Activated naive CD8-positive, alpha-beta T cell (primary cell): Measurements from ENCODE around the gene FBXL7.

Experiments
- H3K27ac Mint-ChIP-seq: one replicate; pipeline ENCODE4 v1.8.0; 2021; ENCODE audit warnings: mixed read lengths
- H3K27me3 Mint-ChIP-seq: one replicate; pipeline ENCODE4 v1.8.0; 2021; ENCODE audit warnings: mixed read lengths
- H3K36me3 Mint-ChIP-seq: one replicate; pipeline ENCODE4 v1.8.0; 2021; ENCODE audit warnings: mixed read lengths
- H3K4me1 Mint-ChIP-seq: one replicate; pipeline ENCODE4 v1.8.0; 2021; ENCODE audit warnings: low read depth, mixed read lengths
- H3K4me3 Mint-ChIP-seq: one replicate; pipeline ENCODE4 v1.8.0; 2021; ENCODE audit warnings: mild to moderate bottlenecking, mixed read lengths
- H3K9me3 Mint-ChIP-seq: one replicate; pipeline ENCODE4 v1.8.0; 2021; ENCODE audit warnings: low read depth, mixed read lengths

Gene FBXL7

DNA sequence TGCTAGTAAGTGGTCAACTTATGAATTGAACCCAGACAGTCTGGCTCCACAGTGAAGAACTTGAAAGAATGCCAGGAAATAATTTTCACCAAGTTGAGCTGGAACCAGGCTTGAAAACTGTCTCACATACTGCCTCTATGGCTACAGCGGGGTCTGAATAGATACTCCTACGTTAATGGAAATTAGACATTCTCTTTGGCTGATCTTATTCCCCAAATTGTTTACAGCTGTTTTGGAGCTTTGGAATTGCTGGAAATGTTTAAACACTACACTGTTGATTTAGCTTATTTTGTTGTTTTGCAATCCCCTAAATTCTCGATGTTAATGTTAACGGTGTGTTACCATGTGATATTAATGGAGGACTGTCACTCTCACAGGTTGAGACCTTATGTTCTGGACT lies 146.4 kb downstream of the FBXL7 start:
- Mint-ChIP-seq H3K9me3 (peaks cover 17% of the 10 kb centered on the region), H3K36me3 (no peaks in the 10 kb centered on the region), H3K4me3 (no peak overlapping the region), H3K27me3 (no peaks in the 10 kb centered on the region), H3K27ac (no peak overlapping the region), H3K4me1 (no peaks in the 10 kb centered on the region)

DNA sequence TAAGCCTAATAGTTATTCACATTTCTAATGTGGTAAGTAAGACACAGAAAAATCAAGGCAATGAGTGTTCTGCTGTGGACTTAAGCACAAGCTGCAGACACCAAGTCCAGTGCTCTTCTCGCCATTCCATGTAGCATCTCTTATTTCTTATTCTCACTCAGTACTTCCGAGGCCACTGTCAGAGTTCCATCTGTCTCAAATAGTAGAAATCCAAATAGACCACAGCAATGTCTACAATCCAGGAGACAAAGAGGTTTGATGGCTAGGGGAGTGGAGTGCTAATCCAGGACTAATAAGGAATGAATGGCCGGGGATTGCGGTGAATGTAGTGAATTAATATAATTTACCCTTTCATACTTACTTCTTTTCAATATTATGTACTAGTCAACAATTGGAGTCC lies 147.3 kb downstream of the FBXL7 start:
- Mint-ChIP-seq H3K27ac (no peak overlapping the region), H3K27me3 (no peaks in the 10 kb centered on the region), H3K9me3 (peaks cover 14% of the 10 kb centered on the region), H3K4me1 (no peaks in the 10 kb centered on the region), H3K36me3 (no peaks in the 10 kb centered on the region), H3K4me3 (no peak overlapping the region)

DNA sequence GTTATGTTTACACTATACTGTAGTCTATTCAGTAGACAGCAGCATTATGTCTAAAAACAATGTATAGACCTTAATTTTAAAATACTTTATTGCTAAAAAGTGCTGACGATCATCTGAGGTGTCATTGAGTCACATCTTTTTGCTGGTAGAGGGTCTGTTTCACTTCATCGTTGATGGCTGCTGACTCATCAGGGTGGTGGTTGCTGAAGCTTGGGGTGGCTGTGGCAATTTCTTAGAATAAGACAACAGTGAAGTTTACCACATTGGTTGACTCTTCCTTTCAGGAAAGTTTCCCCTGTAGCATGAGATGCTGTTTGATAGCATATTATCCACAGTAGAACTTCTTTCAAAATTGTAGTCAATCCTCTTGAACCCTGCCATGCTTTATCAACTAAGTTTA lies 150.3 kb downstream of the FBXL7 start:
- Mint-ChIP-seq H3K36me3 (no peaks in the 10 kb centered on the region), H3K27me3 (no peaks in the 10 kb centered on the region), H3K4me3 (no peak overlapping the region), H3K4me1 (no peaks in the 10 kb centered on the region), H3K9me3 (peaks cover 13% of the 10 kb centered on the region), H3K27ac (no peak overlapping the region)

DNA sequence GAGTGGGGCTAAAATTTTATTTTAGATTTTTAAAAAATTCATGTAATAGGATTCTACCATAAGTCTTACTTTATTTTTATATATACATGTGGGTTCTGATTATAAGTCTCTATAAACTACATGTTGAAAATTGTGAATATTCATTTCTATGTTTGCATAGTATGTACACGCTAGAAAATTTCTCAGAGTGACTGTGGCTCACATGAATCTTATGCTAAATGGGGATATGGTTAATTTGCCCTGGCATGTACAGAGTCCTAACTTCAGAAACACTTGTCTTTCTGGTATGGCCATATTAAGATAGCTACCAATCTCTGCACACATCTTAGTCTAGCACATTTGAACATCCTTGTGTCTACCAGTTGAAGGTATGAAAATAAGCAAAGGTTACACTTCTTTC lies 154.8 kb downstream of the FBXL7 start:
- Mint-ChIP-seq H3K27me3 (no peaks in the 10 kb centered on the region), H3K27ac (no peak overlapping the region), H3K36me3 (no peaks in the 10 kb centered on the region), H3K9me3 (peaks cover 1% of the 10 kb centered on the region), H3K4me1 (no peaks in the 10 kb centered on the region), H3K4me3 (no peak overlapping the region)

DNA sequence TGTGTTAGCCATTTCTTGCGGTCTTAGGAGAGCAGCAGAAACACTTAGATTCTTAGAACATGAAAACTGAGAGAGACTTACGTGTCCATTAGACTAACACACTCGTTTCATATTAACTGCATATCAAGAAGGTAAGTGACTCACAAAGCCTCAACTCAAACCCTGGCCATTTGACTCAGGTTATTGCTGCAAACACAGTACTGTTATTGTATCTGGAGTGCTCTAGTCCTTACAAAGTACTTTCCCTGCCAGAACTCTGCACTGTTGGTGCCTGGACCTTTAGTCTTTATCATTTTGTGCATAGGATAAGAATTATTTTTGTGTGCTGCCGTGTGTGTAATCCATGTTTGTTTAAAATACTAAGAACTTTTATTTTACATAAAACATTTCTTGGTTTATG lies 155.7 kb downstream of the FBXL7 start:
- Mint-ChIP-seq H3K36me3 (no peaks in the 10 kb centered on the region), H3K27me3 (no peaks in the 10 kb centered on the region), H3K9me3 (no peaks in the 10 kb centered on the region), H3K27ac (no peak overlapping the region), H3K4me1 (no peaks in the 10 kb centered on the region), H3K4me3 (no peak overlapping the region)

DNA sequence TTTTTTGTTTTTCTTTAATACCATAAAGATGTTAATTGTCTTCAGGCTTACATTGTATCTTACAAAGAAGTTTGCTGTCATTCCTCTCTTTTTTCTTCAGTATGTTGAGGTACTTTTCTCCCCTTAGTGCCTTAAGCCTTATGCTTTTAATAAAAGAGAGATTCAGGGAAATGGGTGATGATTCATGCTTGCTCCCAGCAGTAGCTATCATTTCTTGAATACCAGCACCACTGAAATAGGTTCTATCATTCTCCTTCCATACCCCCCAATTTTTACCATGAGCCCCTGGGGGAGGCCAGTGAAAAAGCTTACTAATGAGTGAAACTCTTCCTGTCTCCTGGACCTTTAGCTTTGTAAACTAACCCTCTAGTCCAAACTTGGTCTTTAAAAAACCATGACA lies 165.0 kb downstream of the FBXL7 start:
- Mint-ChIP-seq H3K27ac (no peak overlapping the region), H3K27me3 (no peaks in the 10 kb centered on the region), H3K4me3 (no peak overlapping the region), H3K4me1 (no peaks in the 10 kb centered on the region), H3K9me3 (peaks cover 9% of the 10 kb centered on the region), H3K36me3 (no peaks in the 10 kb centered on the region)

DNA sequence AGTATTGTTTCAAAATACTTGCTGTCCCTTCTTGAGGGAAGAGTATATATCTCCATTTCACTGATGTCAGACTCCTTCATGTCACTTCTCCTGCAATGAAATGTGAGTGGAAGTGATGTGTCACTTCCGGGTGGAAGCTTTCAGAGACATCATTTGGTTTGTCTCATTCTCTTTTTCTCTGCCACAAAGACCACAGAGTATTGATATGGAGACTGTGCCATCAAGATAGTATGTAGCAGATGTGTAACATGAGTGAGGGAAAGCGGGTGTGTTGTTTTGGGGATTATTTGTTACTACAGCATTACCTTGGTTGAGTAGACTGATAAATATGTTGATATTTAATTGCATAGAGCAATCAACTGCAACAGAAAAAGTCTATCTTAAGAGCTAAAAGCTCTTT lies 169.8 kb downstream of the FBXL7 start:
- Mint-ChIP-seq H3K4me1 (no peaks in the 10 kb centered on the region), H3K9me3 (peaks cover 4% of the 10 kb centered on the region), H3K27me3 (no peaks in the 10 kb centered on the region), H3K36me3 (no peaks in the 10 kb centered on the region), H3K4me3 (no peak overlapping the region), H3K27ac (no peak overlapping the region)

DNA sequence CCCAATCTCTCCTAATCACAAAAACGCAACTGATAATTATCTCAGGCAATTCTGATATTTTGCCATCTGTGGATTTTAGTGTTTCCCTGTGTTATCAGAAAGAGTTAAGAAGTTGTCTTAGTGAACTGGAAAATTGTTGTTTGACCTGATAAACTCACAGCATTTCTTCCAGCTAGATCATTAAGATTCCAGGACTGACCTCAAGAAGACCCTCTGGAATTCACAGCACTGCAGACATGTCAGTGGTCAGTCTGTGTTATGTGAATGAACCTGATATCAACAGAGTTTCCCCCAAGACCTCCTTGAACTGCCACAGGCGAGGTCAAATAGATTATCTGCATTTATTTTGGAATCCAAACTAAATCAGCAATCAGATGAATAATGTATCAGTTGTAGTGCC lies 174.7 kb downstream of the FBXL7 start:
- Mint-ChIP-seq H3K27me3 (no peaks in the 10 kb centered on the region), H3K4me1 (no peaks in the 10 kb centered on the region), H3K4me3 (no peak overlapping the region), H3K27ac (no peak overlapping the region), H3K36me3 (no peaks in the 10 kb centered on the region), H3K9me3 (no peaks in the 10 kb centered on the region)

DNA sequence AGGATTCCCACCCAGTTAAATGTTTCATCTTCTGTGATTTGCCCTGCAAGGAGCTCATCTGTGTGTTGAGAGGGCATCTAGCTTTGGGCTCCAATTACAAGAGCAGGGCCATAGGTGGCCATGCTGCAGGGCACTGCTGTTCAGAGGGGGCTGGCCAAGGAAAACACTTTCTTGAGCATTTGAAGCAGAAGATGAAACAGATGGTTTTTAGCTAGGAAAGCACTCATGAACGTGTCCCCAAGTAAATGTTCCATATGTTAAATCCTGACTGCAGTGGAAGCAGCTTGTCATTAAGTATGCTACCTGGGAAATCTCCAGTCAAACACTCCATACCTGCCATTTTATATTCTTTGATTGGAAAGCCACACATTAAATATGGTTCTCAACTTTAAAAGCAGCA lies 176.6 kb downstream of the FBXL7 start:
- Mint-ChIP-seq H3K4me3 (no peak overlapping the region), H3K4me1 (no peaks in the 10 kb centered on the region), H3K9me3 (no peaks in the 10 kb centered on the region), H3K36me3 (no peaks in the 10 kb centered on the region), H3K27ac (no peak overlapping the region), H3K27me3 (no peaks in the 10 kb centered on the region)

DNA sequence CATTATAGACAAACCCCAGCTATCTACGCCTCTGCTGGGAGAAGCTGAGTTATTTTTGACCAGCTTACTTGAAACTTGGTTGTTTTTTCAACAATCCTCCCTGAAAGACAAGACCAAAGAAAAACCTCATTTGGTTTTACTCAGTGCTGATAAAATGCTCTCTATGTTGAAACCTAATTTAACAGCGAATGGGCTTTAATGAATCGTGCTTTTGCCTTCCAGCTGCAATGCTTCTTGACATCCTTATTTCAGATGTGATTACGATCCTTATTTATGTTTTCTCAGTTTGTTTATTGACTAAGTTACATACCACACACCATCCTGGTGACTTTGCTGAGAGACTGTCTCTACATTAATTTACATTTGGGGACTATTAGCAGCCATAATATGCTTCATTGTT lies 179.2 kb downstream of the FBXL7 start:
- Mint-ChIP-seq H3K4me1 (no peaks in the 10 kb centered on the region), H3K27me3 (no peaks in the 10 kb centered on the region), H3K36me3 (no peaks in the 10 kb centered on the region), H3K27ac (no peak overlapping the region), H3K4me3 (no peak overlapping the region), H3K9me3 (no peaks in the 10 kb centered on the region)

DNA sequence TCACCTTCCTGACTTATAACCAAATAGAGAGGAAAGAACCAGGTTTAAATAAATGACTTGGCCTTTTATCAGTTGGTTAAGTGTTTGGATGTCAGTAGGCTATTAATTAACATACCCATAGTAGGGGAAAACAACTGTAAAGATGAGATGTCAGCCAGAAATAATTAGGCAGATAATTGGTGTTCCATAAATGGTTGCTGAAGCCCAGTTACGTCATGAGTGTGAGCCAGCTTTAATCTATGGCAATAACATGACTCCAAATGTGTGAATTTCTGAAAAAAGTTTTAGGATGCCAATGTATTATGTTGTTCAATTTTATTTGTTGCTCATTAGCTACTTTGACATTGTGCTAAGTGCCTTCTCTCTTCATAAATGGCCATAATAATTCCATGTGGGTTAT lies 180.5 kb downstream of the FBXL7 start:
- Mint-ChIP-seq H3K4me1 (no peaks in the 10 kb centered on the region), H3K36me3 (no peaks in the 10 kb centered on the region), H3K4me3 (no peak overlapping the region), H3K27me3 (no peaks in the 10 kb centered on the region), H3K27ac (no peak overlapping the region), H3K9me3 (peaks cover 6% of the 10 kb centered on the region)

DNA sequence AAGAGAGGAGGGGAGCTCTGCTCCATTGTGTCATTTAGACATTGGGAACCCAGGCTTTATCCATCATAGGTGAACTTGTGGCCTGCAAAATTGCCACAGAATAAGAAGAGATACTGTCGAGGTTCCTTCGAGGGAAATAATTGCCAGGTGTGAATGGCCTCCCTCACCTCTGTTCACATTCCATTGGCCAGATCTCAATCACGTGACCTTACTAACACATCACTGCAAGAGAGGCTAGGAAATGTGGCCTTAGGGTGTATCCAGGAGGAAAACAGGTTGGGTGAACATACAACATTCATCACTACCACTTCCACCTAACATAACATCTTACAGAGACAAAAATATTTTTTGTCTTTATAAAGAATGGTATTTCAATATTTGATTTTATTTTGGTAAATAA lies 182.1 kb downstream of the FBXL7 start:
- H3K27ac Mint-ChIP-seq: no peak overlapping the region
- H3K4me1 Mint-ChIP-seq: no peaks in the 10 kb centered on the region
- H3K36me3 Mint-ChIP-seq: no peaks in the 10 kb centered on the region
- no peak overlapping the region for H3K4me3 Mint-ChIP-seq
- no peaks in the 10 kb centered on the region for H3K27me3 Mint-ChIP-seq
- H3K9me3 Mint-ChIP-seq: peaks cover 11% of the 10 kb centered on the region

DNA sequence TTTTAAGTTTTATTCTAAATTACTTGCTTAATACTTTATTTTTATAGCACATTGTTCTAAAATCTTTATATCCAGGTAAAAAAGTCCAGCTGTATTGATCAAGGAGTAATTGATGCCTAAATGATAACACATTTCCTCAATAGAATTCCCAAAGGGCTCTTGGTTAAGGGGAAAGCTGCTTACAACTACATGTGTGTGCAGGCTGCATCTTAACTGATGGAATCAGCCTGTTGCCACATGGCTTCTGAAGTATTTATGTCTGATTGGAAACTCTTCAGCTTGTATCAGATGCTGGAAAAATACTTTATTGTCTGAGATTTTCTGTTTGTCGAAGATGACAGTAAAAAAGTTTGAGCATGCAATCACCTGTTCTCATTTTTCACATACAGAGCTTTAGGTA lies 182.6 kb downstream of the FBXL7 start:
- Mint-ChIP-seq H3K27ac (no peak overlapping the region), H3K36me3 (no peaks in the 10 kb centered on the region), H3K9me3 (peaks cover 11% of the 10 kb centered on the region), H3K4me3 (no peak overlapping the region), H3K27me3 (no peaks in the 10 kb centered on the region), H3K4me1 (no peaks in the 10 kb centered on the region)

DNA sequence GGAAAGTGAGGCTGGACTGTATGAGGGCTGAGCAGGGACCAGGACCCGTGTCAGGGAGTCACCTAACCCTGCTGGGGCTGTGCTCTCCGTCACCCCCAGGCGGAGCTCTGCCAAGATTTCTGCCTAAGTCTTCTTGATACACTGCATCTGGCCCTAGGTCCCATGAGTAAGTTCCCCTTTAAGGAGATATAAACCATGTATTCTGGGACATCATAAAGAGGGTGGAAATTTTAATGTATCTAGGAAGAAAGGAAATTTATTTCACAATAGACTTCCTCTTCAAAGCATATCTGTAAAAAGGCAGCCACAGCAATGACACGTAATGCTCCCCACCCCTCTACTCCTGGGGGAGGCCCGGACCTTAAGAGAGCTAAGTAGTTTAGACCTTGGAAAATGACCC lies 183.4 kb downstream of the FBXL7 start:
- no peak overlapping the region for H3K4me3 Mint-ChIP-seq
- H3K36me3 Mint-ChIP-seq: no peaks in the 10 kb centered on the region
- H3K9me3 Mint-ChIP-seq: peaks cover 11% of the 10 kb centered on the region
- H3K4me1 Mint-ChIP-seq: no peaks in the 10 kb centered on the region
- H3K27ac Mint-ChIP-seq: no peak overlapping the region
- H3K27me3 Mint-ChIP-seq: no peaks in the 10 kb centered on the region

DNA sequence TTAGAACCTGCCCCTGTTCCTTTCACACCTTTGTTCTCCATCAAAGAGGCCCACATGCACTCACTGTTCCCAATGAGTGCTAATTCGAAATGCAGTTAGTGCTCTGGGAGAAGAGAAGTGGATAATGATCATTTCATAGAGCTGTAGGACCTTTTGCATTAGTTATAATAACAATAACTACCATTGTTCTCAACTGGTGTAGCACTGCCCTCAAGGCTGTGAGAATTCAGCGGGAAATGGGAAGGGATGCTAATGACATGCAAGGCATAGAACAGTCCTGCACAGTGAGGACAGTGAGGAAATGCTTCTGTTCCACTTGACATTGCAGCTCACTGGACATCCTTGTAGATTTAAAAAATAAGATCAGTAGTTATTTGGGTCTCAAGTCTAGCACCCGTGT lies 187.4 kb downstream of the FBXL7 start:
- Mint-ChIP-seq H3K4me1 (no peaks in the 10 kb centered on the region), H3K27me3 (no peaks in the 10 kb centered on the region), H3K9me3 (peaks cover 11% of the 10 kb centered on the region), H3K27ac (no peak overlapping the region), H3K4me3 (no peak overlapping the region), H3K36me3 (no peaks in the 10 kb centered on the region)

DNA sequence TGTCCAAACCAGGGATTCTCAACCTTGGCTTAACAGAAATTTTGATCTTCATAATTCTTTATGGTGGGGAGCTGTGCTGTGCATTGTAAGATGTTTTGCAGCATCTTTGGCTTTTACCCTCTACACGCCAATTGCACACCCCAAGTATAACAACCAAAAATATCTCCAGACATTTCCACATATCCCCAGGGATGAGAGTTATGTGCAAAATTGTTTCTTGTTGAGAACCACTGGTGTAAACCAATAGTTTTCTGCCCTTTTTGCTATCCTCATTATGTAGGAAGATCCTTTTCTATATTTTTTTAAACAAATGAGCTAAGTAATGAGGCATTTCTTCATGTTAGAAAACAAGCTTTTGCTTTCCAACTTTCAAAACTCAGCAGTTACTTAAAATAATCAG lies 189.9 kb downstream of the FBXL7 start:
- H3K4me3 Mint-ChIP-seq: no peak overlapping the region
- no peak overlapping the region for H3K27ac Mint-ChIP-seq
- no peaks in the 10 kb centered on the region for H3K27me3 Mint-ChIP-seq
- peaks cover 6% of the 10 kb centered on the region for H3K9me3 Mint-ChIP-seq
- H3K4me1 Mint-ChIP-seq: no peaks in the 10 kb centered on the region
- no peaks in the 10 kb centered on the region for H3K36me3 Mint-ChIP-seq

DNA sequence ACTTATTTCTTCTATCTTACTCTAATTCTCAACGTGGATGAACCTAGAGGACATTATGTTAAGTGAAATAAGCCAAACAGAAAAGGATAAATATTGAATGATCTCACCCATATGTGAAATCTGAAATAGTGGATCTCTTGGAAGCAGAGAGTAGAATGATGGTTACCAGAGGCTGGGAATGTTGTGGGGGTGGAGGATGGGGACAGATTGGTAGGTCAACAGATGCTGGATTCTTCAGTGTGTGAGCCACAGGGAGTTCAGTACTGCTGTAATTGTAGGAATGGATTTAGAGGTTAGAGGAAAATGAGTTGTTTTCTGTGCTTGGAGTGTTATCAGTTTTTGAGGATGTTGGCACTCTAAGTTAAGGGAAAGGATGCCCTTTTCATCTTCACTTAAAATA lies 190.6 kb downstream of the FBXL7 start:
- no peaks in the 10 kb centered on the region for H3K4me1 Mint-ChIP-seq
- no peak overlapping the region for H3K4me3 Mint-ChIP-seq
- no peaks in the 10 kb centered on the region for H3K36me3 Mint-ChIP-seq
- H3K27ac Mint-ChIP-seq: no peak overlapping the region
- H3K9me3 Mint-ChIP-seq: peaks cover 5% of the 10 kb centered on the region
- H3K27me3 Mint-ChIP-seq: no peaks in the 10 kb centered on the region
